Body of pancreas (tissue), 4 donors: ENCODE results near the gene RPUSD1.

ENCODE experiments used
- CTCF ChIP-seq, 7 experiments: fragments of 450-650 bp in 4 of 7; fragments of 200-600 bp in 3 of 7; sonication (generic) in 3 of 7; IDR thresholded peaks; one replicate each; pipeline ENCODE4 v1.5.1; 2016 to 2019; ENCODE audit warnings: antibody characterized with exemption in 7 of 7
- POLR2A ChIP-seq, 3 donors: fragments of 450-650 bp; IDR thresholded peaks; one replicate each; pipeline ENCODE4 v1.6.1; 2016; ENCODE audit warnings: antibody characterized with exemption in 3 of 3, mild to moderate bottlenecking in 2 of 3

- TF ChIP-seq CTCF (IDR thresholded peaks at IDR 0.05) = no peak
- TF ChIP-seq POLR2A (IDR thresholded peaks at IDR 0.05) = no peak
These were observed 9.2 kb downstream of the RPUSD1 start for GRCh38 chr16:778909-779527.
